Measurements from ENCODE around the gene VPS35.

DNA sequence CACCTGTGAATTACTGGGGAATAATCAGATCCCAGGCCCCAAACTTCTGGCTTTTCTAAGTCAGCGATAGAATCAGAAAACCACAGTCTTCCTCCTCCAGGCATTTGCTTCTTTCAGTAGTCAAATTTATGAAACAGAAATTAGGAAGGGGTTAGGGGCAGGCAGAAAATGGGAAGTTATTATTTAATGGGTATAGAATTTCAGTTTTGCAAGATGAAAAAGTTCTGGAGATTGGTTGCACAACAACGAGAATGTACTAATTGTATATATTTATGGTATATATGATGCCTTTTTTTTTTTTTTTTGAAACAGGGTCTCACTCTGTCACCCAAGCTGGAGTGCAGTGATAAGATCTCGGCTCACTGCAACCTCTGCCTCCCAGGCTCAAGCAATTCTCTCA lies 23.9 kb upstream of the VPS35 start:
- TF ChIP-seq POLR2A (IDR thresholded peaks at IDR 0.05): no peak
- TF ChIP-seq POLR2AphosphoS5 (IDR thresholded peaks at IDR 0.05): no peak
- TF ChIP-seq, protein P1, sequence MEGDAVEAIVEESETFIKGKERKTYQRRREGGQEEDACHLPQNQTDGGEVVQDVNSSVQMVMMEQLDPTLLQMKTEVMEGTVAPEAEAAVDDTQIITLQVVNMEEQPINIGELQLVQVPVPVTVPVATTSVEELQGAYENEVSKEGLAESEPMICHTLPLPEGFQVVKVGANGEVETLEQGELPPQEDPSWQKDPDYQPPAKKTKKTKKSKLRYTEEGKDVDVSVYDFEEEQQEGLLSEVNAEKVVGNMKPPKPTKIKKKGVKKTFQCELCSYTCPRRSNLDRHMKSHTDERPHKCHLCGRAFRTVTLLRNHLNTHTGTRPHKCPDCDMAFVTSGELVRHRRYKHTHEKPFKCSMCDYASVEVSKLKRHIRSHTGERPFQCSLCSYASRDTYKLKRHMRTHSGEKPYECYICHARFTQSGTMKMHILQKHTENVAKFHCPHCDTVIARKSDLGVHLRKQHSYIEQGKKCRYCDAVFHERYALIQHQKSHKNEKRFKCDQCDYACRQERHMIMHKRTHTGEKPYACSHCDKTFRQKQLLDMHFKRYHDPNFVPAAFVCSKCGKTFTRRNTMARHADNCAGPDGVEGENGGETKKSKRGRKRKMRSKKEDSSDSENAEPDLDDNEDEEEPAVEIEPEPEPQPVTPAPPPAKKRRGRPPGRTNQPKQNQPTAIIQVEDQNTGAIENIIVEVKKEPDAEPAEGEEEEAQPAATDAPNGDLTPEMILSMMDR (IDR thresholded peaks at IDR 0.05): no peak

Measured in upper lobe of left lung (tissue), 4 donors.